Left lung (tissue), 14 donors: ENCODE results near the gene SRPX. TPM values are rescaled to one million over a fixed set of nuclear protein-coding genes. Genes with fewer than 3 reads are reported as not detected.

Source experiments
- ATAC-seq: fragments of 200-7000 bp; cut with Tn5 transposase; one replicate; pipeline ENCODE4 v1.9.1; 2020; ENCODE audit warnings: moderate library complexity
- DNase-seq, 4 donors: peaks; one replicate each; pipeline ENCODE4 v3.0.0-alpha.2; 2013 to 2020
- H3K27ac ChIP-seq, 2 donors: fragments of 200-600 bp; sonication (generic) in 1 of 2; one replicate each; pipeline versions ENCODE4 v1.5.0 to v1.8.0; 2020 to 2021
- H3K27me3 ChIP-seq, 2 donors: fragments of 200-600 bp; sonication (generic) in 1 of 2; one replicate each; pipeline versions ENCODE4 v1.5.0 to v1.8.0; 2020 to 2021
- H3K36me3 ChIP-seq, 2 donors: fragments of 200-600 bp; sonication (generic) in 1 of 2; one replicate each; pipeline versions ENCODE4 v1.5.0 to v1.8.0; 2020 to 2021
- H3K4me1 ChIP-seq, 2 donors: fragments of 200-600 bp; one replicate each; pipeline ENCODE4 v1.8.0; 2021
- H3K4me3 ChIP-seq, 2 donors: fragments of 200-600 bp; sonication (generic) in 1 of 2; one replicate each; pipeline versions ENCODE4 v1.5.0 to v1.8.0; 2020 to 2021; ENCODE audit warnings: mild to moderate bottlenecking in 1 of 2
- H3K9me3 ChIP-seq, 2 donors: fragments of 200-600 bp; sonication (generic) in 1 of 2; one replicate each; pipeline versions ENCODE4 v1.5.0 to v1.8.0; 2020 to 2021
- intact Hi-C, 2 donors: fragments of 100-400 bp; cut with DNase I; formaldehyde crosslinking; loops; one replicate each; pipeline versions ENCODE4 v1.11.2 to v1.14.2; 2022
- long read RNA-seq, 12 donors: library from polyadenylated mRNA in 2 of 12; unstranded in 2 of 12; transcript quantifications; one replicate each; pipeline ENCODE4 v2.0.0 and lab custom pipeline, GENCODE V29; 2019 to 2026
- polyA plus RNA-seq, 6 donors: library from polyadenylated mRNA; unstranded; fragments of 120-200 nt; gene quantifications; one replicate each; pipeline ENCODE4 v1.2.1, GENCODE V29; 2013; ENCODE audit not compliant: insufficient read length in 6 of 6
- total RNA-seq, 2 donors: library from RNA; stranded (reverse); fragmentation: NEBNext Ultra II Directional; extraction: Animal tissue kit (Norgen Biotek cat#: 25700); gene quantifications; one replicate each; pipeline ENCODE4 v1.2.1, GENCODE V29; 2021
- TF ChIP-seq, protein P1 (sequence below), 2 donors: fragments of 200-600 bp; sonication (generic) in 1 of 2; IDR thresholded peaks; one replicate each; pipeline versions ENCODE4 v1.5.0 to v1.8.0; 2021; ENCODE audit warnings: antibody characterized with exemption in 2 of 2
- donor health status: DM: no; HTN: yes; CAD: no.
- donor health status: DM: no; HTN: no; CAD: no.

Gene SRPX
- 10 to 100 TPM; 43.6 to 54.6 TPM for total RNA-seq
- 10 to 100 TPM; 27.0 to 34.0 (median 31.9) TPM for polyA plus RNA-seq
- long read RNA-seq, donor 1, transcript SRPX-201 (10 exons, 1,874 nt): major isoform, 13 of 13 reads
- long read RNA-seq, donor 1, partial matches to known transcripts: 0 of 13 reads
- long read RNA-seq, donor 1, other reads (novel, unspliced or antisense): 0 of 13 reads
- long read RNA-seq, donor 2, transcript SRPX-201 (10 exons, 1,874 nt): major isoform, 16 of 18 reads
- long read RNA-seq, donor 2, partial matches to known transcripts: 0 of 18 reads
- long read RNA-seq, donor 2, other reads (novel, unspliced or antisense): 0 of 18 reads
- long read RNA-seq, donor 3, transcript SRPX-201 (10 exons, 1,874 nt): major isoform, 14 of 17 reads
- long read RNA-seq, donor 3, partial matches to known transcripts: 0 of 17 reads
- long read RNA-seq, donor 3, other reads (novel, unspliced or antisense): 0 of 17 reads
- long read RNA-seq, donor 4, transcript SRPX-201 (10 exons, 1,874 nt): major isoform, 52 of 63 reads
- long read RNA-seq, donor 4, transcript SRPX-206 (9 exons, 1,842 nt): minor isoform, 7 of 63 reads
- long read RNA-seq, donor 4, partial matches to known transcripts: 2 of 63 reads
- long read RNA-seq, donor 4, other reads (novel, unspliced or antisense): 0 of 63 reads
- long read RNA-seq, donor 5, transcript SRPX-201 (10 exons, 1,874 nt): major isoform, 8 of 8 reads
- long read RNA-seq, donor 5, partial matches to known transcripts: 0 of 8 reads
- long read RNA-seq, donor 5, other reads (novel, unspliced or antisense): 0 of 8 reads
- long read RNA-seq, donor 6, transcript SRPX-201 (10 exons, 1,874 nt): major isoform, 10 of 10 reads
- long read RNA-seq, donor 6, partial matches to known transcripts: 0 of 10 reads
- long read RNA-seq, donor 6, other reads (novel, unspliced or antisense): 0 of 10 reads
- long read RNA-seq, donor 7, partial matches to known transcripts: 0 of 4 reads
- long read RNA-seq, donor 7, other reads (novel, unspliced or antisense): 0 of 4 reads
- long read RNA-seq, donor 8, transcript SRPX-201 (10 exons, 1,874 nt): major isoform, 8 of 9 reads
- long read RNA-seq, donor 8, partial matches to known transcripts: 0 of 9 reads
- long read RNA-seq, donor 8, other reads (novel, unspliced or antisense): 0 of 9 reads
- long read RNA-seq, donor 9: 0 reads
- long read RNA-seq, donor 10, transcript SRPX-201 (10 exons, 1,874 nt): major isoform, 59 of 71 reads
- long read RNA-seq, donor 10, partial matches to known transcripts: 1 of 71 reads
- long read RNA-seq, donor 10, other reads (novel, unspliced or antisense): 6 of 71 reads
- long read RNA-seq, donor 11, partial matches to known transcripts: 0 of 3 reads
- long read RNA-seq, donor 11, other reads (novel, unspliced or antisense): 0 of 3 reads
- long read RNA-seq, donor 12, transcript SRPX-201 (10 exons, 1,874 nt): major isoform, 9 of 10 reads
- long read RNA-seq, donor 12, partial matches to known transcripts: 0 of 10 reads
- long read RNA-seq, donor 12, other reads (novel, unspliced or antisense): 0 of 10 reads

DNA sequence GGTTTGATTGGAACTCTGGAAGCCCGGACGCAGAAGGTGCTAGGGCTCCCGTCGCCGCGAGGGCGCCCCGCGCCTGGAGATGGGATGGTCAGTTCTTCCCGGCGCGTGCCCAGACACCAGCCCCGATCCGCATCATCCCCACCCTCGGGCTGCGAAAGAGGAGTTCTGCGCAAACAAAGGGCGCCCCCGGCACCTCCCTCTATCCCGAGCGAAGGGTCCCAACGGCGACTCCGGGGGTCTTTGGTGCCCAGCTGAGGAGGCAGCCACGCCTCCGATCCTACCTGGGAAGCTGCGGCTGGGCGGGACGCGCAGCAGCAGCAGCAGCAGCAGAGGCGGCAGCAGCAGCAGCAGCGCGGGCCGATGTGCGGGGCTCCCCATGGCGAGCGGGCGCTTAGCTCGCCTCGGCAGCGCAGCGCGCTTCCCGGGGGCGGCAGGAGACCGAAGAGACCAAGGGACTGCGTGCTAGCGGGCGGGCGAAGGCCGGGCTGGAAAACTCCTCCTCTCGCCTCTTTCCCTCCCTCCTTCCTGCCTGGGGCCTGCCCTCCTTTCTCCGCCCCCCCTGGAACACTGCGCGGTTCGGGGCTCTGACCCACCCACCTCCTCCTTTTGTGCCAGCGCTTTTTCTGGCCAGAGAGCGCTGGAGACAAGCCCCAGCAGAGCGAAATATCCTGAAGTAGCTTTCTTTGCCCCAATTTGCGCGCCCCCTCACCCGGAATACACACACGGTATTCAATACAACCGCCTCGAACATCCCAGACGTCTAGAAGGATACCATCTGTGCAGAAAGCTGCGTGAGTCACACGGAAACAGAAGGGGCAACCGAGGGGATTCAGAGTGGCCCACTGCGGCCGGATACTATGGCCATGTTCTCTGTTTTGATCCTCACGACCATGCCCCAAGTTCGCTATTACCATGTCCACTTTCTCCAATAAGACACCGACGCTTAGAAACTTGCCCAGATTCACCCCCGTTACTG, at the start of gene SRPX:
Gene SRPX, minus strand, starts transcription at position 457 of the 976 bp plus-strand sequence. Its CDS starts 79 bp downstream, at position 378.
- TF ChIP-seq, protein P1, sequence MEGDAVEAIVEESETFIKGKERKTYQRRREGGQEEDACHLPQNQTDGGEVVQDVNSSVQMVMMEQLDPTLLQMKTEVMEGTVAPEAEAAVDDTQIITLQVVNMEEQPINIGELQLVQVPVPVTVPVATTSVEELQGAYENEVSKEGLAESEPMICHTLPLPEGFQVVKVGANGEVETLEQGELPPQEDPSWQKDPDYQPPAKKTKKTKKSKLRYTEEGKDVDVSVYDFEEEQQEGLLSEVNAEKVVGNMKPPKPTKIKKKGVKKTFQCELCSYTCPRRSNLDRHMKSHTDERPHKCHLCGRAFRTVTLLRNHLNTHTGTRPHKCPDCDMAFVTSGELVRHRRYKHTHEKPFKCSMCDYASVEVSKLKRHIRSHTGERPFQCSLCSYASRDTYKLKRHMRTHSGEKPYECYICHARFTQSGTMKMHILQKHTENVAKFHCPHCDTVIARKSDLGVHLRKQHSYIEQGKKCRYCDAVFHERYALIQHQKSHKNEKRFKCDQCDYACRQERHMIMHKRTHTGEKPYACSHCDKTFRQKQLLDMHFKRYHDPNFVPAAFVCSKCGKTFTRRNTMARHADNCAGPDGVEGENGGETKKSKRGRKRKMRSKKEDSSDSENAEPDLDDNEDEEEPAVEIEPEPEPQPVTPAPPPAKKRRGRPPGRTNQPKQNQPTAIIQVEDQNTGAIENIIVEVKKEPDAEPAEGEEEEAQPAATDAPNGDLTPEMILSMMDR (IDR thresholded peaks at IDR 0.05): no peak
- Histone ChIP-seq H3K27me3 (peaks cover 7 to 33% of the 10 kb centered on the region in 2 donors), H3K9me3 (no peaks in the 10 kb centered on the region), H3K4me1 (no peaks in the 10 kb centered on the region), H3K36me3 (no peaks in the 10 kb centered on the region), H3K27ac (peak within 1 kb of the TSS in 1 of 2 donors; percentile 8), H3K4me3 (peak within 1 kb of the TSS; percentile 14 to 47)
- DNase-seq (peak in 3 of 4 donors; percentile 19 to 49 (median 41)), ATAC-seq (peak; percentile 75)
- intact Hi-C loops: no loop called here

DNA sequence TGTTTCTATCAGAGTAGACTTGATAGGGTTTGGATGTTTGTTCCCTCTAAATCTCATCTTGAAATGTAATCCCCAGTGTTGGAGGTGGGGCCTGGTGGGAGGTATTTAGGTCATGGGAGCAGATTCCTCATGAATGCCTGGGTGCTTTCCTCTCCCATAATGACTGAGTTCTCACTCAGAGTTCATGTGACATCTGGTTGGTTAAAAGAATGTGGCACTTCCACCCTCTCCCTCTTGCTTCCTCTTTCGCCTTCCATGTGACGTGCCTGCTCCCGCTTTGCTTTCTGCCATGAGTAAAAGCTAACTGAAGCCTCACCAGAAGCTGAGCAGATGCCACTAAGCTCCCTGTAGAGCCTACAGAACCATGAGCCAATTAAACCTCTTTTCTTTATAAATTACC, 47.3 kb upstream of the SRPX start:
- intact Hi-C loops: no loop called here
- ATAC-seq: no peak
- TF ChIP-seq, protein P1 (IDR thresholded peaks at IDR 0.05): no peak

GRCh38 chrX:38262715-38263620, 42.3 kb upstream of the SRPX start:
- DNase-seq (no peak), ATAC-seq (no peak)
- intact Hi-C loops: no loop called here
- Histone ChIP-seq H3K36me3 (no peaks in the 10 kb centered on the region), H3K27ac (no peak overlapping the region), H3K4me3 (no peak overlapping the region), H3K4me1 (no peaks in the 10 kb centered on the region), H3K27me3 (no peaks in the 10 kb centered on the region), H3K9me3 (no peaks in the 10 kb centered on the region)
- TF ChIP-seq, protein P1 (IDR thresholded peaks at IDR 0.05): no peak

More for the DNA sequence above, 47.3 kb upstream of the SRPX start:
- Histone ChIP-seq H3K27me3 (no peaks in the 10 kb centered on the region), H3K4me3 (no peak overlapping the region), H3K36me3 (no peaks in the 10 kb centered on the region), H3K27ac (no peak overlapping the region), H3K9me3 (no peaks in the 10 kb centered on the region), H3K4me1 (no peaks in the 10 kb centered on the region)
- DNase-seq: no peak
